Neural cell (in vitro differentiated cells): Measurements from ENCODE around the gene GATA2. TPM values are rescaled to one million over a fixed set of nuclear protein-coding genes. Genes with fewer than 3 reads are reported as not detected.

Experiments
- H2AFZ ChIP-seq: fragments of 200-600, 300-800 bp; sonication (generic), shearing (Covaris generic); 2 replicates; pipeline ENCODE4 v1.6.0; 2014; ENCODE audit warnings: low read depth, mild to moderate bottlenecking, antibody characterized with exemption, low read length, moderate library complexity
- H3F3A ChIP-seq: fragments of 200-600 bp; shearing (Covaris generic); 2 replicates; pipeline ENCODE4 v1.6.1; 2016; ENCODE audit warnings: mild to moderate bottlenecking, moderate library complexity, mixed read lengths, antibody characterized with exemption, low read length; ENCODE audit not compliant: insufficient read depth, poor library complexity, severe bottlenecking
- H3K27ac ChIP-seq: fragments of 200-600, 300-800 bp; sonication (generic), shearing (Covaris generic); 2 replicates; pipeline ENCODE4 v1.5.1; 2014; ENCODE audit warnings: mild to moderate bottlenecking, low read length, moderate library complexity
- H3K27me3 ChIP-seq: fragments of 300-800, 200-600 bp; sonication (generic), shearing (Covaris generic); 2 replicates; pipeline ENCODE4 v1.6.0; 2014; ENCODE audit warnings: mild to moderate bottlenecking, low read depth, low read length, moderate library complexity; ENCODE audit not compliant: insufficient read depth
- H3K36me3 ChIP-seq: fragments of 300-800, 200-600 bp; sonication (generic), shearing (Covaris generic); 2 replicates; pipeline ENCODE4 v1.5.1; 2014; ENCODE audit warnings: mild to moderate bottlenecking, antibody characterized with exemption, low read length, moderate library complexity; ENCODE audit not compliant: insufficient read depth
- H3K4me2 ChIP-seq: fragments of 300-800, 200-600 bp; sonication (generic), shearing (Covaris generic); 2 replicates; pipeline ENCODE4 v1.6.0; 2014; ENCODE audit warnings: mild to moderate bottlenecking, low read length
- H3K4me3 ChIP-seq: fragments of 300-800, 200-600 bp; sonication (generic), shearing (Covaris generic); 2 replicates; pipeline ENCODE4 v1.5.1; 2014; ENCODE audit warnings: mild to moderate bottlenecking, low read length, moderate library complexity
- H3K79me2 ChIP-seq: fragments of 200-600 bp; shearing (Covaris generic); replicated peaks from 2 replicates; pipeline ENCODE4 v1.6.0; 2014; ENCODE audit warnings: mild to moderate bottlenecking, low read length, moderate library complexity; ENCODE audit not compliant: insufficient read depth
- H3K9ac ChIP-seq: fragments of 300-800, 200-600 bp; sonication (generic), shearing (Covaris generic); 2 replicates; pipeline ENCODE4 v1.6.1; 2016; ENCODE audit warnings: mild to moderate bottlenecking, low read length, mixed read lengths
- H3K9me2 ChIP-seq: fragments of 200-600 bp; shearing (Covaris generic); 2 replicates; pipeline ENCODE4 v1.6.1; 2016; ENCODE audit warnings: mild to moderate bottlenecking, low read length, mixed read lengths; ENCODE audit not compliant: insufficient read depth
- H3K9me3 ChIP-seq: fragments of 200-600, 300-800 bp; sonication (generic), shearing (Covaris generic); 2 replicates; pipeline ENCODE4 v1.6.1; 2016; ENCODE audit warnings: mild to moderate bottlenecking, mixed run types, low read length, moderate library complexity, mixed read lengths
- H4K20me1 ChIP-seq: fragments of 200-600 bp; shearing (Covaris generic); 2 replicates; pipeline ENCODE4 v1.6.1; 2016; ENCODE audit warnings: mild to moderate bottlenecking, mixed run types; ENCODE audit not compliant: insufficient read depth
- CTCF ChIP-seq: fragments of 450-650 bp; IDR thresholded peaks from 2 replicates; pipeline ENCODE4 v1.5.1; 2014; ENCODE audit warnings: antibody characterized with exemption, mild to moderate bottlenecking, moderate library complexity; ENCODE audit not compliant: poor library complexity, severe bottlenecking
- EP300 ChIP-seq: fragments of 450-650 bp; conservative IDR thresholded peaks from 2 replicates; pipeline ENCODE4 v1.6.1; 2014; ENCODE audit warnings: antibody characterized with exemption, mild to moderate bottlenecking, moderate library complexity; ENCODE audit not compliant: poor library complexity, severe bottlenecking
- EZH2 ChIP-seq: fragments of 200-600, 300-800 bp; shearing (Covaris generic), sonication (generic); IDR thresholded peaks from 2 replicates; pipeline ENCODE4 v1.6.1; 2014; ENCODE audit warnings: antibody characterized with exemption, low read length, borderline replicate concordance, mild to moderate bottlenecking; ENCODE audit not compliant: insufficient read depth, poor library complexity, severe bottlenecking
- MXI1 ChIP-seq: fragments of 450-650 bp; conservative IDR thresholded peaks from 2 replicates; pipeline ENCODE4 v1.6.1; 2014; ENCODE audit warnings: antibody characterized with exemption, mild to moderate bottlenecking; ENCODE audit not compliant: poor library complexity, severe bottlenecking
- POLR2AphosphoS5 ChIP-seq: IDR thresholded peaks from 2 replicates; pipeline ENCODE4 v1.6.1; 2012
- RAD21 ChIP-seq: fragments of 450-650 bp; conservative IDR thresholded peaks from 2 replicates; pipeline ENCODE4 v1.6.1; 2014; ENCODE audit warnings: antibody characterized with exemption, mild to moderate bottlenecking, moderate library complexity
- REST ChIP-seq: IDR thresholded peaks from 2 replicates; pipeline ENCODE4 v1.6.1; 2012; ENCODE audit warnings: borderline replicate concordance
- SMC3 ChIP-seq: fragments of 450-650 bp; conservative IDR thresholded peaks from 2 replicates; pipeline ENCODE4 v1.6.1; 2014; ENCODE audit warnings: antibody characterized with exemption, mild to moderate bottlenecking, moderate library complexity; ENCODE audit not compliant: poor library complexity
- TAF1 ChIP-seq: IDR thresholded peaks from 2 replicates; pipeline ENCODE4 v1.6.1; 2012; ENCODE audit warnings: low read depth
- polyA plus RNA-seq: library from polyadenylated mRNA; depleted of rRNA; stranded (reverse); fragments of >200 nt; gene quantifications from 2 replicates; pipeline ENCODE4 v1.2.3, GENCODE V29; 2014

The GATA2 gene
- polyA plus RNA-seq, 1 donor from 2014 or later: not detected

- Histone ChIP-seq H3K9ac (no peak overlapping the region), H3K9me3 (no peaks in the 10 kb centered on the region), H3K27me3 (peaks cover 71% of the 10 kb centered on the region), H3K79me2 (no peaks in the 10 kb centered on the region), H3K4me2 (no peak overlapping the region), H3F3A (no peaks in the 10 kb centered on the region), H3K36me3 (no peaks in the 10 kb centered on the region), H3K27ac (no peak overlapping the region), H3K4me3 (no peak overlapping the region), H3K9me2 (no peaks in the 10 kb centered on the region), H2AFZ (no peak overlapping the region), H4K20me1 (no peaks in the 10 kb centered on the region)
- TF ChIP-seq REST (no peak), TAF1 (no peak), CTCF (no peak), RAD21 (no peak), MXI1 (no peak), SMC3 (no peak), EP300 (no peak), POLR2AphosphoS5 (no peak), EZH2 (no peak)
Measured at GRCh38 chr3:128495435-128495970, 2.5 kb upstream of the GATA2 start.

DNA sequence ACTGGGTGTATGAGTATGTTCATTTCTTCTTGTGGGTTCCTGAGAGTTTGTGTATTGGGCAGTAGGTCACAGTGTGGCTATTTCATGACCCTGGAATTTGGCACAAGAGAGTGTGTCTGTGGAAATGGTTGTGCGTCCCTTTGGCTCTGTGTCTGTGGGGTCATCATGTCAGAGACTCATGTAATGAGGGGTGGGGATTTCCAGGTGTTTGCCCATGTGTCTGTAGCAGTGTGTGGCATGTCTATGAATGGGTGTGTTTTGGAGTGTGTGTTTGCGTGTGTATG lies 1.3 kb upstream of the GATA2 start:
- Histone ChIP-seq H2AFZ (no peak overlapping the region), H3K27ac (no peak overlapping the region), H3K27me3 (peaks cover 83% of the 10 kb centered on the region), H4K20me1 (no peaks in the 10 kb centered on the region), H3K4me2 (no peak overlapping the region), H3K79me2 (no peaks in the 10 kb centered on the region), H3K4me3 (no peak overlapping the region), H3K36me3 (no peaks in the 10 kb centered on the region), H3K9me2 (no peaks in the 10 kb centered on the region), H3K9ac (no peak overlapping the region), H3F3A (no peaks in the 10 kb centered on the region), H3K9me3 (no peaks in the 10 kb centered on the region)
- no peak for TF ChIP-seq EP300
- no peak for TF ChIP-seq MXI1
- no peak for TF ChIP-seq EZH2
- TF ChIP-seq CTCF: no peak
- no peak for TF ChIP-seq POLR2AphosphoS5
- TF ChIP-seq RAD21: no peak
- TF ChIP-seq REST: no peak
- TF ChIP-seq TAF1: no peak
- no peak for TF ChIP-seq SMC3
